Measurements from ENCODE around the gene SOX1.

The SOX1 gene

DNA sequence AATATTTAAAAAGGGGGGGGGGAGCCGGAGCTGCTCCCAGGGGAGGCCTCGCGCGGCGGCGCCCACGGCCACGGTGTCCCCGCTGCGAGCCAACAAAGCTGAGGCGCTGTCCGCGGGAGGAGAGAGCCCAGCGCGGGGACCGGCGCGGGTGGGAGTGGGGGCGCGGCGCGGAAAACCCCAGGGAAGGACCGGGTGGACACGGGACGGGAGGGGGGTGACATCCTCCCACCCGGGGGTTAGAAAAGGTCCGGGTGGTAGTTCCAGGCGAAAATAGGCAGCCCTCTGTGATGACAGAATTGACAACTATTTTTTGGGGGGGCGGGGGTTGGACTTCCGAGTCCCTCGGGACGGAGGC is 11.1 kb upstream of the SOX1 start:
- TF ChIP-seq REST (IDR thresholded peaks at IDR 0.05; ENCODE audit: insufficient read depth in 1 of 2, low read depth in 2 of 2, low read length in 2 of 2): no peak
- no peak for TF ChIP-seq FOXP2 (optimal IDR thresholded peaks at IDR 0.05; ENCODE audit: borderline replicate concordance, extremely low read depth, extremely low read length, insufficient read depth)
- TF ChIP-seq SIN3A (IDR thresholded peaks at IDR 0.05; ENCODE audit: borderline replicate concordance, insufficient read depth, low read length): no peak
- no peak for TF ChIP-seq TAF1 (IDR thresholded peaks at IDR 0.05; ENCODE audit: borderline replicate concordance, insufficient read depth, low read length)
- TF ChIP-seq POLR2AphosphoS5 (IDR thresholded peaks at IDR 0.05; ENCODE audit: low read depth, low read length): no peak

- TF ChIP-seq FOXP2 (optimal IDR thresholded peaks at IDR 0.05; ENCODE audit: borderline replicate concordance, extremely low read depth, extremely low read length, insufficient read depth): no peak
- TF ChIP-seq POLR2AphosphoS5 (IDR thresholded peaks at IDR 0.05; ENCODE audit: low read depth, low read length): no peak
- no peak for TF ChIP-seq REST (IDR thresholded peaks at IDR 0.05; ENCODE audit: insufficient read depth in 1 of 2, low read depth in 2 of 2, low read length in 2 of 2)
- TF ChIP-seq TAF1 (IDR thresholded peaks at IDR 0.05; ENCODE audit: borderline replicate concordance, insufficient read depth, low read length): no peak
- TF ChIP-seq SIN3A (IDR thresholded peaks at IDR 0.05; ENCODE audit: borderline replicate concordance, insufficient read depth, low read length): no peak
Measured at GRCh38 chr13:112056284-112056727, 10.6 kb upstream of the SOX1 start.

- no peak for TF ChIP-seq REST (IDR thresholded peaks at IDR 0.05; ENCODE audit: insufficient read depth in 1 of 2, low read depth in 2 of 2, low read length in 2 of 2)
Measured at GRCh38 chr13:112056739-112057438, 10.1 kb upstream of the SOX1 start.

- TF ChIP-seq TAF1 (IDR thresholded peaks at IDR 0.05; ENCODE audit: borderline replicate concordance, insufficient read depth, low read length) (no peak), FOXP2 (optimal IDR thresholded peaks at IDR 0.05; ENCODE audit: borderline replicate concordance, extremely low read depth, extremely low read length, insufficient read depth) (no peak), SIN3A (IDR thresholded peaks at IDR 0.05; ENCODE audit: borderline replicate concordance, insufficient read depth, low read length) (no peak), POLR2AphosphoS5 (IDR thresholded peaks at IDR 0.05; ENCODE audit: low read depth, low read length) (no peak), REST (IDR thresholded peaks at IDR 0.05; ENCODE audit: insufficient read depth in 1 of 2, low read depth in 2 of 2, low read length in 2 of 2) (no peak)
Measured at GRCh38 chr13:112057439-112057735, 9.6 kb upstream of the SOX1 start.

Measured in PFSK-1 (cell line).